Activated CD4-positive, alpha-beta memory T cell treated with anti-CD3 and anti-CD28 coated beads, Interleukin-2, amount 10 ng/mL, durations not matched to agents 7 days and 5 days (primary cell): Measurements from ENCODE around the gene ARMS2. TPM values are rescaled to one million over a fixed set of nuclear protein-coding genes. Genes with fewer than 3 reads are reported as not detected.

ENCODE experiments used
- CTCF ChIA-PET: fragments of 350-600 bp; sonication (Branson Sonifier 250); formaldehyde crosslinking; loops from one replicate; lab custom pipeline; 2021; ENCODE audit warnings: antibody characterized with exemption, inconsistent platforms; lab: Charles Lee
- POLR2A ChIA-PET: fragments of 350-600 bp; sonication (Branson Sonifier 250); formaldehyde crosslinking; loops from one replicate; lab custom pipeline; 2021; ENCODE audit warnings: antibody characterized with exemption; lab: Charles Lee
- DNase-seq: peaks from one replicate; pipeline ENCODE4 v3.0.0-alpha.2; 2020
- H3K27ac Mint-ChIP-seq: one replicate; pipeline ENCODE4 v1.8.0; 2021; ENCODE audit warnings: mild to moderate bottlenecking, mixed read lengths
- H3K27me3 Mint-ChIP-seq: one replicate; pipeline ENCODE4 v1.8.0; 2021; ENCODE audit warnings: mixed read lengths
- H3K36me3 Mint-ChIP-seq: one replicate; pipeline ENCODE4 v1.8.0; 2021; ENCODE audit warnings: low read depth, mixed read lengths
- H3K4me1 Mint-ChIP-seq: one replicate; pipeline ENCODE4 v1.8.0; 2021; ENCODE audit warnings: mixed read lengths
- H3K4me3 Mint-ChIP-seq: one replicate; pipeline ENCODE4 v1.8.0; 2021; ENCODE audit warnings: mild to moderate bottlenecking, mixed read lengths
- H3K9me3 Mint-ChIP-seq: one replicate; pipeline ENCODE4 v1.8.0; 2021; ENCODE audit warnings: mixed read lengths
- total RNA-seq, 2 experiments: library from RNA; stranded (reverse); gene quantifications; one replicate each; pipeline ENCODE4 v1.2.3, GENCODE V29; 2021

The ARMS2 gene
- total RNA-seq, 2 experiments from 2014 or later = not detected

DNA sequence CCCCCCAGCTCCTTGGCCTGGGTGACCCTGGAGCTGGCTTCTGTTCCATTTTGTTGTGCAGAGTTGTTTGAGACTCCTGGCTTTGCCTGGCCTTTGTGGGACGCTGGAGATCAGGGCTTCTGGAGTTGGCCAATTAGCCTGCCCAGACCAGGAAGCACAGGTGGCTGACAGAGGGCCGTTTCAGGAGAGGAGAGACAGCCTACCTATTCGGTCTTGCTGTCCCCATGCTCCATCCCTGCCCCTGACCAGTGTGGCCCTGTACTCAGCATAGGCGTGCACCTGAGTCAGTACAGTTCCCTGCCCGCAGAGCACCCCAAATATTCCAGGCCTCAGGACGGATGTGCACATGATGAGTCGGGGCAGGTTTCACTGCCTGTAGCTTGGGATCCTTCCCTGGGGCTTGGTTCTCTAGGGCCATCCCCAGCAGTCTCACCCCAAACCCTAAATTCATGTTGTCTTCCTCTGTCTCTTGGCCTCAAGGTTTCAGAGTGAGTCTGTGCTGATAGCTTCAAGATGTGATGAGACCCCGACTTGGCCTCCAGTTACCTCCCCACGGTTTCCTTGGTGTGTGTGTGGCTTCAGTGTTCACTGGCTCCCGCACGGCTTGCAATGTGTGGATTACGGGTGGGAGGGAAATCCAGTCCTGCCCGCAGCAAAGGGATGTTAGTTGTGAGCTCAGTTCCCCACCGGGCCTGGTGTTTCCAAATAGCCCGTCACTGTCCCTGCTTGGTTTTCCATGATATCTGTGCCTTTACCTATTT lies 51.6 kb downstream of the ARMS2 start:
- Mint-ChIP-seq H3K4me3 (no peak overlapping the region), H3K27ac (no peak overlapping the region), H3K4me1 (no peaks in the 10 kb centered on the region), H3K36me3 (no peaks in the 10 kb centered on the region), H3K27me3 (no peaks in the 10 kb centered on the region), H3K9me3 (no peaks in the 10 kb centered on the region)
- DNase-seq = no peak
- CTCF ChIA-PET = interaction anchor here (1.2 to 1.4 kb wide), 2 partner anchors 10 to 59 kb away, joined by 3 to 4 read pairs; no protein-coding TSS in a partner anchor
- POLR2A ChIA-PET = no interaction called here

Other genes with a start within 250 kb of the ARMS2 start
- not detected for gene BTBD16, start 183.4 kb upstream of the ARMS2 start, total RNA-seq
- 1 to 10 TPM; 5.2 to 5.3 TPM for gene PLEKHA1, start 79.9 kb upstream of the ARMS2 start, total RNA-seq
- not detected for gene HTRA1, start 6.9 kb downstream of the ARMS2 start, total RNA-seq
- gene DMBT1, start 106.1 kb downstream of the ARMS2 start, total RNA-seq = under 1 TPM in 1 of 2 experiments, not detected in 1; 0.05 TPM
- gene C10orf120, start 245.2 kb downstream of the ARMS2 start, total RNA-seq = not detected